Esophagus squamous epithelium (tissue), 5 donors: Measurements from ENCODE around the gene NRAS. TPM values are rescaled to one million over a fixed set of nuclear protein-coding genes. Genes with fewer than 3 reads are reported as not detected.
A peak's percentile ranks its signal among the peaks of the same experiment; 100 is the strongest.

ENCODE experiments used
- DNase-seq: peaks from one replicate; lab custom pipeline; 2025; lab: John Stamatoyannopoulos, UW
- H3K27ac ChIP-seq, 4 donors: fragments of 200-600 bp; sonication (generic); one replicate each; pipeline ENCODE4 v1.5.1; 2016 to 2019; ENCODE audit warnings: mild to moderate bottlenecking in 1 of 4
- H3K27me3 ChIP-seq, 4 donors: fragments of 200-600 bp; sonication (generic); 1 replicate in 3 of 4; 2 replicates in 1 of 4; pipeline versions ENCODE4 v1.5.1 to v1.6.0; 2017 to 2021; ENCODE audit warnings: antibody characterized with exemption in 1 of 4
- H3K36me3 ChIP-seq, 3 donors: fragments of 200-600 bp; sonication (generic); one replicate each; pipeline ENCODE4 v1.5.1; 2016 to 2019
- H3K4me1 ChIP-seq, 3 donors: fragments of 200-600 bp; sonication (generic); one replicate each; pipeline ENCODE4 v1.5.1; 2017 to 2019
- H3K4me3 ChIP-seq, 4 donors: fragments of 200-600 bp; sonication (generic); 1 replicate in 3 of 4; 2 replicates in 1 of 4; pipeline ENCODE4 v1.5.1; 2016 to 2019; ENCODE audit warnings: mild to moderate bottlenecking in 2 of 4, moderate library complexity in 1 of 4
- H3K9me3 ChIP-seq, 3 donors: fragments of 200-600 bp; sonication (generic); one replicate each; pipeline ENCODE4 v1.5.1; 2016 to 2019
- POLR2A ChIP-seq, 4 donors: fragments of 450-650 bp; IDR thresholded peaks; one replicate each; pipeline ENCODE4 v1.6.1; 2017; ENCODE audit warnings: antibody characterized with exemption in 4 of 4, mild to moderate bottlenecking in 4 of 4, moderate library complexity in 3 of 4
- WGBS, 2 donors: methylation state at CpG; one replicate each; pipeline ENCODE4 v1.1.5; 2018; 5-methylcytosine and 5-hydroxymethylcytosine counted together
- intact Hi-C: fragments of 100-400 bp; cut with DNase I; formaldehyde crosslinking; loops from one replicate; pipeline ENCODE4 v1.15.0; 2022
- total RNA-seq, 4 donors: library from RNA; depleted of rRNA; stranded (reverse); fragments of >200 nt; gene quantifications; one replicate each; pipeline ENCODE4 v1.1.0, GENCODE V29; 2016
- TF ChIP-seq, protein P1 (sequence below), 6 experiments: fragments of 450-650 bp in 4 of 6; fragments of 200-600 bp in 2 of 6; sonication (generic) in 2 of 6; IDR thresholded peaks; one replicate each; pipeline ENCODE4 v1.5.1; 2016 to 2019; ENCODE audit warnings: antibody characterized with exemption in 6 of 6, mild to moderate bottlenecking in 4 of 6, moderate library complexity in 4 of 6
- donor health status: DM: yes; HTN: yes; CAD: no.

The NRAS gene
- total RNA-seq, 4 donors from 2014 or later, result 18.4 to 38.0 (median 30.1) TPM

- 35 to 40% methylated on average over 9 of the region's 9 CpGs for WGBS, 2 donors
- intact Hi-C loops, result no loop called here
Observed at GRCh38 chr1:114671011-114671938, 45.3 kb downstream of the NRAS start.

GRCh38 chr1:114670083-114671010 lies 46.2 kb downstream of the NRAS start:
- Histone ChIP-seq H3K27me3 (peaks cover 0 to 1% (median 0%) of the 10 kb centered on the region in 4 donors), H3K9me3 (no peaks in the 10 kb centered on the region), H3K4me3 (peak overlapping the region; percentile 63 to 97 (median 77)), H3K4me1 (peaks cover 0 to 40% (median 3%) of the 10 kb centered on the region in 3 donors), H3K36me3 (no peaks in the 10 kb centered on the region), H3K27ac (peak overlapping the region; percentile 94 to 99 (median 96))
- TF ChIP-seq, protein P1, sequence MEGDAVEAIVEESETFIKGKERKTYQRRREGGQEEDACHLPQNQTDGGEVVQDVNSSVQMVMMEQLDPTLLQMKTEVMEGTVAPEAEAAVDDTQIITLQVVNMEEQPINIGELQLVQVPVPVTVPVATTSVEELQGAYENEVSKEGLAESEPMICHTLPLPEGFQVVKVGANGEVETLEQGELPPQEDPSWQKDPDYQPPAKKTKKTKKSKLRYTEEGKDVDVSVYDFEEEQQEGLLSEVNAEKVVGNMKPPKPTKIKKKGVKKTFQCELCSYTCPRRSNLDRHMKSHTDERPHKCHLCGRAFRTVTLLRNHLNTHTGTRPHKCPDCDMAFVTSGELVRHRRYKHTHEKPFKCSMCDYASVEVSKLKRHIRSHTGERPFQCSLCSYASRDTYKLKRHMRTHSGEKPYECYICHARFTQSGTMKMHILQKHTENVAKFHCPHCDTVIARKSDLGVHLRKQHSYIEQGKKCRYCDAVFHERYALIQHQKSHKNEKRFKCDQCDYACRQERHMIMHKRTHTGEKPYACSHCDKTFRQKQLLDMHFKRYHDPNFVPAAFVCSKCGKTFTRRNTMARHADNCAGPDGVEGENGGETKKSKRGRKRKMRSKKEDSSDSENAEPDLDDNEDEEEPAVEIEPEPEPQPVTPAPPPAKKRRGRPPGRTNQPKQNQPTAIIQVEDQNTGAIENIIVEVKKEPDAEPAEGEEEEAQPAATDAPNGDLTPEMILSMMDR (IDR thresholded peaks at IDR 0.05), result peak in 4 of 6 experiments; percentile 12 to 38 (median 24)
- TF ChIP-seq POLR2A (IDR thresholded peaks at IDR 0.05), result peak in 2 of 4 donors; percentile 26 to 67
- peak; percentile 67 for DNase-seq
- intact Hi-C loops, result no loop called here
- WGBS, 2 donors, result 3 to 8% methylated on average over 17 to 19 of the region's 45 CpGs

More at GRCh38 chr1:114671011-114671938, 45.3 kb downstream of the NRAS start:
- TF ChIP-seq, protein P1 (IDR thresholded peaks at IDR 0.05), result peak in 5 of 6 experiments; percentile 19 to 72 (median 46)
- no peak for TF ChIP-seq POLR2A (IDR thresholded peaks at IDR 0.05)
- Histone ChIP-seq H3K4me1 (peaks cover 0 to 40% (median 3%) of the 10 kb centered on the region in 3 donors), H3K9me3 (no peaks in the 10 kb centered on the region), H3K4me3 (peak overlapping the region in 3 of 4 donors; percentile 63 to 97 (median 89)), H3K27me3 (peaks cover 0 to 7% (median 0%) of the 10 kb centered on the region in 4 donors), H3K36me3 (no peaks in the 10 kb centered on the region), H3K27ac (peak overlapping the region; percentile 94 to 99 (median 96))
- DNase-seq, result no peak

GRCh38 chr1:114669562-114670082 lies 46.9 kb downstream of the NRAS start, which contains the start of gene DENND2C:
Gene DENND2C, minus strand, starts transcription at chr1:114670049. Its CDS starts 44,065 bp downstream, at chr1:114625984.
- intact Hi-C loops, result no loop called here
- peaks cover 0 to 2% (median 0%) of the 10 kb centered on the region in 3 donors for H3K36me3 ChIP-seq
- H3K27me3 ChIP-seq, result no peaks in the 10 kb centered on the region
- H3K9me3 ChIP-seq, result no peaks in the 10 kb centered on the region
- peak in 3 of 4 donors; percentile 30 to 77 (median 70) for TF ChIP-seq POLR2A (IDR thresholded peaks at IDR 0.05)
- TF ChIP-seq, protein P1 (IDR thresholded peaks at IDR 0.05), result no peak
- H3K27ac ChIP-seq, result peak within 1 kb of the TSS; percentile 94 to 99 (median 96)
- DNase-seq, result no peak
- H3K4me3 ChIP-seq, result peak within 1 kb of the TSS; percentile 63 to 97 (median 77)
- H3K4me1 ChIP-seq, result peaks cover 0 to 40% (median 3%) of the 10 kb centered on the region in 3 donors
- WGBS, 2 donors, result 0% methylated on average over 7 to 21 of the region's 50 CpGs

- peaks cover 0 to 40% (median 3%) of the 10 kb centered on the region in 3 donors for H3K4me1 ChIP-seq
- H3K27ac ChIP-seq, result peak overlapping the region; percentile 94 to 99 (median 96)
- no peak for DNase-seq
- H3K4me3 ChIP-seq, result peak overlapping the region; percentile 63 to 97 (median 77)
- no peaks in the 10 kb centered on the region for H3K9me3 ChIP-seq
- WGBS, 2 donors, result 22 to 28% methylated on average over 13 of the region's 13 CpGs
- intact Hi-C loops, result no loop called here
- peak in 1 of 4 donors; percentile 6 for TF ChIP-seq POLR2A (IDR thresholded peaks at IDR 0.05)
- TF ChIP-seq, protein P1 (IDR thresholded peaks at IDR 0.05), result no peak
- H3K27me3 ChIP-seq, result no peaks in the 10 kb centered on the region
- H3K36me3 ChIP-seq, result peaks cover 0 to 6% (median 0%) of the 10 kb centered on the region in 3 donors
Observed at GRCh38 chr1:114668784-114669561, 47.6 kb downstream of the NRAS start.
